Suprapubic skin (tissue), 4 donors: Measurements from ENCODE around the gene CLSTN1. TPM values are rescaled to one million over a fixed set of nuclear protein-coding genes. Genes with fewer than 3 reads are reported as not detected.
A peak's percentile ranks its signal among the peaks of the same experiment; 100 is the strongest.

ENCODE experiments used
- DNase-seq, 2 donors: peaks; one replicate each; pipeline ENCODE4 v3.0.0-alpha.2; 2019; ENCODE audit warnings: low spot score in 2 of 2
- H3K27ac ChIP-seq: fragments of 200-600 bp; sonication (generic); one replicate; pipeline ENCODE4 v1.5.1; 2019
- H3K27me3 ChIP-seq: fragments of 200-600 bp; sonication (generic); one replicate; pipeline ENCODE4 v1.5.1; 2019
- H3K36me3 ChIP-seq: fragments of 200-600 bp; sonication (generic); one replicate; pipeline ENCODE4 v1.5.1; 2019
- H3K4me1 ChIP-seq: fragments of 200-600 bp; sonication (generic); one replicate; pipeline ENCODE4 v1.5.1; 2019
- H3K4me3 ChIP-seq: fragments of 200-600 bp; sonication (generic); one replicate; pipeline ENCODE4 v1.5.1; 2019; ENCODE audit warnings: mild to moderate bottlenecking
- H3K9me3 ChIP-seq: fragments of 200-600 bp; sonication (generic); one replicate; pipeline ENCODE4 v1.5.1; 2019
- EP300 ChIP-seq: sonication (generic); formaldehyde crosslinking; IDR thresholded peaks from one replicate; pipeline ENCODE4 v1.6.1; 2017; ENCODE audit warnings: antibody characterized with exemption
- POLR2A ChIP-seq, 2 donors: fragments of 450-650 bp; IDR thresholded peaks; one replicate each; pipeline ENCODE4 v1.6.1; 2017; ENCODE audit warnings: antibody characterized with exemption in 2 of 2, mild to moderate bottlenecking in 2 of 2, moderate library complexity in 2 of 2
- POLR2AphosphoS5 ChIP-seq, 3 donors: sonication (generic); formaldehyde crosslinking; IDR thresholded peaks; one replicate each; pipeline ENCODE4 v1.6.1; 2017; ENCODE audit warnings: antibody characterized with exemption in 3 of 3
- WGBS: methylation state at CpG from one replicate; pipeline ENCODE4 v1.1.5; 2018; 5-methylcytosine and 5-hydroxymethylcytosine counted together
- total RNA-seq, 4 donors: library from RNA; depleted of rRNA; stranded (reverse); fragments of >200 nt; gene quantifications; one replicate each; pipeline ENCODE4 v1.1.0, GENCODE V29; 2016
- TF ChIP-seq, protein P1 (sequence below), 2 donors: fragments of 200-600 bp in 1 of 2; fragments of 450-650 bp in 1 of 2; sonication (generic) in 1 of 2; IDR thresholded peaks; one replicate each; pipeline ENCODE4 v1.5.1; 2016 to 2019; ENCODE audit warnings: antibody characterized with exemption in 2 of 2, mild to moderate bottlenecking in 1 of 2, moderate library complexity in 1 of 2

The CLSTN1 gene
- total RNA-seq, 4 donors from 2014 or later, result 118 to 202 (median 165) TPM

- 40% methylated on average over 14 of the region's 14 CpGs for WGBS
- H3K4me1 ChIP-seq, result peaks cover 36% of the 10 kb centered on the region
- H3K27ac ChIP-seq, result no peak overlapping the region
These were observed 135.2 kb downstream of the CLSTN1 start for GRCh38 chr1:9688599-9688998.

GRCh38 chr1:9687874-9688582, 135.7 kb downstream of the CLSTN1 start:
- no peak for DNase-seq
- TF ChIP-seq, protein P1, sequence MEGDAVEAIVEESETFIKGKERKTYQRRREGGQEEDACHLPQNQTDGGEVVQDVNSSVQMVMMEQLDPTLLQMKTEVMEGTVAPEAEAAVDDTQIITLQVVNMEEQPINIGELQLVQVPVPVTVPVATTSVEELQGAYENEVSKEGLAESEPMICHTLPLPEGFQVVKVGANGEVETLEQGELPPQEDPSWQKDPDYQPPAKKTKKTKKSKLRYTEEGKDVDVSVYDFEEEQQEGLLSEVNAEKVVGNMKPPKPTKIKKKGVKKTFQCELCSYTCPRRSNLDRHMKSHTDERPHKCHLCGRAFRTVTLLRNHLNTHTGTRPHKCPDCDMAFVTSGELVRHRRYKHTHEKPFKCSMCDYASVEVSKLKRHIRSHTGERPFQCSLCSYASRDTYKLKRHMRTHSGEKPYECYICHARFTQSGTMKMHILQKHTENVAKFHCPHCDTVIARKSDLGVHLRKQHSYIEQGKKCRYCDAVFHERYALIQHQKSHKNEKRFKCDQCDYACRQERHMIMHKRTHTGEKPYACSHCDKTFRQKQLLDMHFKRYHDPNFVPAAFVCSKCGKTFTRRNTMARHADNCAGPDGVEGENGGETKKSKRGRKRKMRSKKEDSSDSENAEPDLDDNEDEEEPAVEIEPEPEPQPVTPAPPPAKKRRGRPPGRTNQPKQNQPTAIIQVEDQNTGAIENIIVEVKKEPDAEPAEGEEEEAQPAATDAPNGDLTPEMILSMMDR (IDR thresholded peaks at IDR 0.05), result no peak
- no peak for TF ChIP-seq POLR2AphosphoS5 (IDR thresholded peaks at IDR 0.05)
- TF ChIP-seq EP300, result no peak
- no peak for TF ChIP-seq POLR2A (IDR thresholded peaks at IDR 0.05)

More at GRCh38 chr1:9688599-9688998, 135.2 kb downstream of the CLSTN1 start:
- Histone ChIP-seq H3K4me3 (peak overlapping the region; percentile 82), H3K36me3 (no peaks in the 10 kb centered on the region), H3K27me3 (no peaks in the 10 kb centered on the region), H3K9me3 (no peaks in the 10 kb centered on the region)
- no peak for TF ChIP-seq EP300
- TF ChIP-seq, protein P1 (IDR thresholded peaks at IDR 0.05), result no peak
- TF ChIP-seq POLR2A (IDR thresholded peaks at IDR 0.05), result no peak
- TF ChIP-seq POLR2AphosphoS5 (IDR thresholded peaks at IDR 0.05), result no peak
- no peak for DNase-seq

GRCh38 chr1:9687120-9687873, 136.5 kb downstream of the CLSTN1 start:
- WGBS, result 2% methylated on average over 21 of the region's 42 CpGs
- Histone ChIP-seq H3K4me3 (peak overlapping the region; percentile 82), H3K27me3 (no peaks in the 10 kb centered on the region), H3K27ac (no peak overlapping the region), H3K36me3 (no peaks in the 10 kb centered on the region), H3K9me3 (no peaks in the 10 kb centered on the region), H3K4me1 (peaks cover 36% of the 10 kb centered on the region)
- DNase-seq, result peak in 1 of 2 donors; percentile 80
- no peak for TF ChIP-seq POLR2AphosphoS5 (IDR thresholded peaks at IDR 0.05)
- no peak for TF ChIP-seq POLR2A (IDR thresholded peaks at IDR 0.05)
- TF ChIP-seq, protein P1 (IDR thresholded peaks at IDR 0.05), result no peak
- TF ChIP-seq EP300, result no peak

More at GRCh38 chr1:9687874-9688582, 135.7 kb downstream of the CLSTN1 start:
- no peaks in the 10 kb centered on the region for H3K36me3 ChIP-seq
- 3% methylated on average over 31 of the region's 34 CpGs for WGBS
- H3K4me1 ChIP-seq, result peaks cover 36% of the 10 kb centered on the region
- no peak overlapping the region for H3K27ac ChIP-seq
- H3K9me3 ChIP-seq, result no peaks in the 10 kb centered on the region
- H3K27me3 ChIP-seq, result no peaks in the 10 kb centered on the region
- peak overlapping the region; percentile 82 for H3K4me3 ChIP-seq

DNA sequence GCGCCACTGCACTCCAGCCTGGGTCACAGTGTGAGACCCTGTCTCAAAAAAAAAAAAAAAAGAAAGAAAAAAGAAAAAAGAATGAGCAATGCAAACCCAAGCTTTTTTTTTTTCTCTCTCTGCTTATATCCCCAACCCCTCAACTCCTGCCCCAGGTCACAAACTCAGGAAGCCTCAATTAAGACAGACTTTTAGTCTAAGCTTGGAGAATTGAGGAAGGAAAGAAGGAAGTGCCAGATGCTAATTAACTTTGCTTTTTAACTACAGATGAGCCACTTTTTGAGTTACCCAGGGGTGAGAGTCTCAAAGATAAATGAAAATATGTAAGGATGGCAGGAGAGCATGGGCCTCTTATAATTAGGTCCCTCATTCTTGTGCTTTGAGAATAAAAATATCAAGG, 139.0 kb downstream of the CLSTN1 start:
- DNase-seq, result no peak
- no peak overlapping the region for H3K4me3 ChIP-seq
- no peak overlapping the region for H3K27ac ChIP-seq
- no peaks in the 10 kb centered on the region for H3K27me3 ChIP-seq
- H3K4me1 ChIP-seq, result peaks cover 28% of the 10 kb centered on the region
- WGBS, result 100% methylated on average over 1 of the region's 1 CpG
- TF ChIP-seq POLR2A (IDR thresholded peaks at IDR 0.05), result no peak
- TF ChIP-seq EP300, result no peak
- TF ChIP-seq, protein P1 (IDR thresholded peaks at IDR 0.05), result no peak
- TF ChIP-seq POLR2AphosphoS5 (IDR thresholded peaks at IDR 0.05), result no peak
- no peaks in the 10 kb centered on the region for H3K36me3 ChIP-seq
- no peaks in the 10 kb centered on the region for H3K9me3 ChIP-seq

GRCh38 chr1:9680828-9681227, 142.9 kb downstream of the CLSTN1 start:
- Histone ChIP-seq H3K36me3 (no peaks in the 10 kb centered on the region), H3K4me3 (no peak overlapping the region), H3K9me3 (no peaks in the 10 kb centered on the region), H3K27me3 (no peaks in the 10 kb centered on the region), H3K27ac (no peak overlapping the region), H3K4me1 (no peaks in the 10 kb centered on the region)
- DNase-seq, result no peak
- no peak for TF ChIP-seq POLR2AphosphoS5 (IDR thresholded peaks at IDR 0.05)
- TF ChIP-seq, protein P1 (IDR thresholded peaks at IDR 0.05), result no peak
- no peak for TF ChIP-seq POLR2A (IDR thresholded peaks at IDR 0.05)
- TF ChIP-seq EP300, result no peak
- WGBS, result 92% methylated on average over 6 of the region's 6 CpGs
